Measurements from ENCODE around the gene ALPK3. TPM values are rescaled to one million over a fixed set of nuclear protein-coding genes. Genes with fewer than 3 reads are reported as not detected.

Gene ALPK3
- total RNA-seq, 1 donor from 2014 or later: 64.6 TPM

Small RNAs within 50 kb of the gene (small RNA-seq; reads per million reads assigned to genes)
- not detected for gene RF00402 (ENCODE audit: low replicate concordance)

Other genes with a start within 250 kb of the ALPK3 start
- gene ZSCAN2, start 216.3 kb upstream of the ALPK3 start, total RNA-seq: 19.9 TPM
- gene WDR73, start 163.1 kb upstream of the ALPK3 start, total RNA-seq: 24.0 TPM
- gene NMB, start 159.2 kb upstream of the ALPK3 start, total RNA-seq: 3.4 TPM
- 240 TPM for gene SEC11A, start 101.2 kb upstream of the ALPK3 start, total RNA-seq
- gene ZNF592, start 68.8 kb upstream of the ALPK3 start, total RNA-seq: 15.6 TPM
- not detected for gene SLC28A1, start 67.3 kb downstream of the ALPK3 start, total RNA-seq
- 54.1 TPM for gene PDE8A, start 164.5 kb downstream of the ALPK3 start, total RNA-seq

Data from tongue (tissue), 2 donors.